Measurements from ENCODE around the gene GUCA1A.
"Not testable (repeated sequence)": the region's sequence is repeated elsewhere in the genome, so short reads cannot be mapped to it uniquely, and the experiment has no call there.

The GUCA1A gene

DNA sequence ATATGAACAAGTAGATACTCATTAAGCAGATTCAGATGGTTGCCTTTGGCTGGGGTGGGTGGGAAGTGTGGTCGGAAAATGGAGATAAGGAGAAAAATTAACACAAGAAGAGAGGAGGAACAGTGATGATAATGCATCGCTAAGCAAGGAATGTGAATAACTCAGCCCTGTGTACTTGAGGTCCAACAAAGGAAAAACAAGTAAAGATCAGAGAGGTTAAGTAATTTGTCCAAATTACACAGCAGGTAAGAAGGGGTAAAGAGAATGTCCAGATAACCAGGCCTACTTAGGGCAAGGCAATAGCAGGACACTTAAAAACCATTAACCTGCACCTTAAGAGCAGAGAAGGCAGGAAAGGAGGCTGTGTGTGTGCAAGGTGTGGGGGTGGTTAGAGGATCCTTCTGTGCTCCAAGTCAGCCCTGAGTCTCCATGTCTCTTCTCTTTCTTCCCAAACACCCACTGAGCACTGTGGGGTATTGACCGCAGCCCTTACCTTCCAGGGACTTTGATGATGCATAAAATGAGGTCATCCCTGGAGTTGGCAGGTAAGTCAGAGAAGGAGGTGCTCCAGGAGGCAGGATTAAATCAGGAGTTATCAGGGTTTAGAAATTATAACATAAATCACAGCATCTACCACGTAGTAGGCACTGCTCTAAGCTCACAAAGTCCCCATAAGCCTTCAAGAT lies 20.5 kb upstream of the GUCA1A start:
- not testable (repeated sequence) for H3K27me3 ChIP-seq (ENCODE audit: control insufficient read depth, insufficient read depth, low read length); H3K4me3 ChIP-seq (ENCODE audit: low read length); H3K9ac ChIP-seq (ENCODE audit: low read length); H3K4me1 ChIP-seq (ENCODE audit: control insufficient read depth, insufficient read depth, low read length); H3K27ac ChIP-seq (ENCODE audit: low read depth, low read length); H3K36me3 ChIP-seq (ENCODE audit: control insufficient read depth, insufficient read depth, low read length)

DNA sequence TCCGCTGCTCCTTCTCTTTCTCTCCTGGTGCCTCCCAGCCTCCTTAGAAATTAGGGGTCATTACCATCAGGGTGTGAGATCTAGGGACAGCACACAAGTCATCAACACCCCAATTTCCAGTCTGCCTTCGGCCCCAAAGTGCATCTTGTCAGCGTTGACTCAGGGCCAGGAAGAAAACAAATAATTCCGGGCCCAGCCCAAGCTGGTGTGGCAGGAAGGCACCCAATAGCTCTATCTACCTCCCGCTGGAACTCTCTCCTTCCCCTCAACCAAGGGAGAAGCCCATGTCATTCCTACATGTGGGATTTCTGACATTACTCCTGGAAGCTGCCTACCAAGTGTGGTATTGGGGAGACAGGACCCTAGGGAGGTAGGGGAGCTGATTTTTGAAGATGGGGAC lies 19.2 kb upstream of the GUCA1A start:
- no peaks in the 10 kb centered on the region for H3K36me3 ChIP-seq (ENCODE audit: control insufficient read depth, insufficient read depth, low read length)
- H3K4me1 ChIP-seq (ENCODE audit: control insufficient read depth, insufficient read depth, low read length): no peaks in the 10 kb centered on the region
- no peak overlapping the region for H3K4me3 ChIP-seq (ENCODE audit: low read length)
- no peak overlapping the region for H3K9ac ChIP-seq (ENCODE audit: low read length)
- no peaks in the 10 kb centered on the region for H3K27me3 ChIP-seq (ENCODE audit: control insufficient read depth, insufficient read depth, low read length)
- no peak overlapping the region for H3K27ac ChIP-seq (ENCODE audit: low read depth, low read length)

DNA sequence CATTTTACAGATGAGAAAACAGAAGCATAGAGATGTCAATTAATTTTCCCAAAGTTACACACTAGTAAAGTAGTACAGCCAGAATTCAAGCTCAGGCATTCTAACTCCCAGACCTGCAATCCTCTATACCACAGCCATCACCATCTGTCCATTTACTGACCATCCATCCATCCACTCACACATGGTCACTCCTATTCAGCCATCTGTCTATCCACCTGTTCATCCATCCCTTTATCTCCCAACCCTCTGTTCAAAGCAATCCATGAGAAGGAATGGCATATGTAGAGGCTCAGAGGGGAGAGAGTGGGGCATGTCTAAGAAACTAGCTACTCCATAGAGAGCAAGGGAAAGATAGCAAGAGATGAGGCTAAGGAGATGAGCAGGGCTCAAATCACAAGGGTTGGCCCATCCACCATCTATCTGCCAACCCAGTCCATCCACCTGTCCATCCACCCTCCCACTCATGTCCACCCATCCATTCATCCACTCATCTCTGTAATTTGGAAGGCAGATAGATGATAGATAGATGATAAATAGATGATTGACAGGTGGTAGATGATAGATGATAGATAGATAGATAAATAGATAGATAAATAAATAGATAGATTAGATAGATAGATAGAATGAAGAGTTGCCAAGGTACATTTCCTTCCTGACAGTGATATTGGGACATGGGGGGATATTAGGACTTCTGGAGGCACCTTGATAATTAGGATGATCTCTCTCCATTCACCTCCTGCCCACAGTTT lies 18.5 kb upstream of the GUCA1A start:
- no peaks in the 10 kb centered on the region for H3K36me3 ChIP-seq (ENCODE audit: control insufficient read depth, insufficient read depth, low read length)
- no peak overlapping the region for H3K9ac ChIP-seq (ENCODE audit: low read length)
- no peaks in the 10 kb centered on the region for H3K27me3 ChIP-seq (ENCODE audit: control insufficient read depth, insufficient read depth, low read length)
- H3K4me1 ChIP-seq (ENCODE audit: control insufficient read depth, insufficient read depth, low read length): no peaks in the 10 kb centered on the region
- no peak overlapping the region for H3K27ac ChIP-seq (ENCODE audit: low read depth, low read length)
- no peak overlapping the region for H3K4me3 ChIP-seq (ENCODE audit: low read length)

DNA sequence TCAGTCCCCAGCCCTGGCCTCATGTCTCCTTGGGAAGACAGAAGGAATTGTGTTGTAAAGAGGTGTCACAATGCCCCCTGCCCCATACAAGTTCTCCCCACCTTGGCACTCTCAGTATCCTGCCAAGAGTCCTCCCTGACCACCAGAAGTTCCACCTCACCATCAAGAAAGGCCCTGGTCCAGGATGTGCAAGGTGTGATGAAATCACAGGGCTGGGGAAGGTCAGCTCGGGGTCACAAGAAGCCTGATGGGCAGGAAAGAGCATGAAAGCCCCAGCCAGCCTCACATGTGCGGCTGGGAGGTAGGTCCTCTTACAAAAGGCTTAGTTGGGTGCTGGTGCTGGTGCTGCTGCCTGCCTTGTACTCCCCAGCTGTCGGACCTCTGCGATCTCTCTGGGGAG lies 17.9 kb upstream of the GUCA1A start:
- Histone ChIP-seq H3K4me3 (ENCODE audit: low read length) (no peak overlapping the region), H3K36me3 (ENCODE audit: control insufficient read depth, insufficient read depth, low read length) (no peaks in the 10 kb centered on the region), H3K4me1 (ENCODE audit: control insufficient read depth, insufficient read depth, low read length) (no peaks in the 10 kb centered on the region), H3K27ac (ENCODE audit: low read depth, low read length) (no peak overlapping the region), H3K27me3 (ENCODE audit: control insufficient read depth, insufficient read depth, low read length) (no peaks in the 10 kb centered on the region), H3K9ac (ENCODE audit: low read length) (no peak overlapping the region)

DNA sequence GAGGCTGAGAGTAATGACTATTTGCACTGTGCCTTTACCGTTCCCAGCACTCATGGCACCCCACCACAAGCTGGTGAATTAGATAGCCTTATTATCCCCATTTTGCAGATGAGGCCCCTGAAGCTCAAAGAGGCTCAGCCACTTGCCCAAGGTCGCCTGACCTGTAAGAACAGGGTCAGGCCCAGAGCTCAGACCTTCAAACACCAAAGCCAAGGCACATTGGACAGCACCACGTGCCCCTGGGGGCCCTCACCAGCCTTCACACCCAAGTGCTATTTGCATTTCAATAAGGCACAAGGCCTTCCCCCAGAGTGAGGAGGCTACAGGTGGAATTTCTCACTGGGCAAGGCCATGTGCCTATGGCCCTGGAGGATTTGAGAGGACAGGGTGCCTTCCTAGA lies 16.5 kb upstream of the GUCA1A start:
- Histone ChIP-seq H3K4me1 (ENCODE audit: control insufficient read depth, insufficient read depth, low read length) (no peaks in the 10 kb centered on the region), H3K9ac (ENCODE audit: low read length) (no peak overlapping the region)

DNA sequence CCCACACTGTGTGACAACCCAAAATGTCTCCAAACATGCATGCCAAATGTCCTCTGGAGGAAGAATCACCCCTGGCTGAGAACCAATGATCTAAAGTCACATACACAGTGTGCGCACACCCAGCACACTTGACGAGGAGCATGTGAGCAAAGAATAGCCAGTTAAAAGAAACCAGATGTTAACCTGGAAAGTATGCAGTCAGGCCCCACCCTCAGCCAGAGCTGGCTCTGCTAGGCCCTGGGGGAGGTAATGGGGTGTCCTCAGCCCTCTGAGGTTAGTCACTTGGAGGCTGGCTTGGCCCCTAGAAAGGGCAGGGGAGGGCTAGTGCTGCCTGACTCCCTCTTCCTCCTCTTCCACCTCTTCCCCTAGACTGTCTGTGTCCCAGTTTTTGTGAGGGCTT lies 15.2 kb upstream of the GUCA1A start:
- Histone ChIP-seq H3K4me3 (ENCODE audit: low read length) (no peak overlapping the region), H3K9ac (ENCODE audit: low read length) (no peak overlapping the region), H3K36me3 (ENCODE audit: control insufficient read depth, insufficient read depth, low read length) (no peaks in the 10 kb centered on the region), H3K4me1 (ENCODE audit: control insufficient read depth, insufficient read depth, low read length) (no peaks in the 10 kb centered on the region), H3K27ac (ENCODE audit: low read depth, low read length) (no peak overlapping the region), H3K27me3 (ENCODE audit: control insufficient read depth, insufficient read depth, low read length) (no peaks in the 10 kb centered on the region)

More for the DNA sequence above, 16.5 kb upstream of the GUCA1A start:
- H3K27ac ChIP-seq (ENCODE audit: low read depth, low read length): no peak overlapping the region
- H3K27me3 ChIP-seq (ENCODE audit: control insufficient read depth, insufficient read depth, low read length): no peaks in the 10 kb centered on the region
- no peak overlapping the region for H3K4me3 ChIP-seq (ENCODE audit: low read length)
- H3K36me3 ChIP-seq (ENCODE audit: control insufficient read depth, insufficient read depth, low read length): no peaks in the 10 kb centered on the region

DNA sequence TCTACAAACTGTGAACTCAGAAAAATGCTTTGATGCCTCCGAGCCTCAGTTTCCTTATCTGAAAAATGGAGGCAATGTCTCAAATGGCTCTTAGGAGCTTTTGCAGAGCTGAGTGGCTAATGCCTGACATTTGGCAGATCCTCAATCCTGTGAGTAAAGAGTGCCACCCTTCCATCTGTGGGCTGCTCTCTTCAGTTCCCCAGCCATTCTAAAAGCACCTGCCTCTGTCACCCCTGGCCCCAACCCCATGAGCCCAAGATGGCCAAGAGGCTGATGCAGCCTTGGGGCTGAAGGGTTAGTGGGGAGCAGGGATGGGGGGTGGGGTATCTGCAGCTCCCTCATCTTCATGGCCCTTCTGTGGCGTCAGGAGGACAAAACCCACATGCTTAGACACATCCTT lies 14.5 kb upstream of the GUCA1A start:
- Histone ChIP-seq H3K36me3 (ENCODE audit: control insufficient read depth, insufficient read depth, low read length) (no peaks in the 10 kb centered on the region), H3K27me3 (ENCODE audit: control insufficient read depth, insufficient read depth, low read length) (no peaks in the 10 kb centered on the region), H3K4me3 (ENCODE audit: low read length) (no peak overlapping the region), H3K9ac (ENCODE audit: low read length) (no peak overlapping the region), H3K27ac (ENCODE audit: low read depth, low read length) (no peak overlapping the region), H3K4me1 (ENCODE audit: control insufficient read depth, insufficient read depth, low read length) (no peaks in the 10 kb centered on the region)

DNA sequence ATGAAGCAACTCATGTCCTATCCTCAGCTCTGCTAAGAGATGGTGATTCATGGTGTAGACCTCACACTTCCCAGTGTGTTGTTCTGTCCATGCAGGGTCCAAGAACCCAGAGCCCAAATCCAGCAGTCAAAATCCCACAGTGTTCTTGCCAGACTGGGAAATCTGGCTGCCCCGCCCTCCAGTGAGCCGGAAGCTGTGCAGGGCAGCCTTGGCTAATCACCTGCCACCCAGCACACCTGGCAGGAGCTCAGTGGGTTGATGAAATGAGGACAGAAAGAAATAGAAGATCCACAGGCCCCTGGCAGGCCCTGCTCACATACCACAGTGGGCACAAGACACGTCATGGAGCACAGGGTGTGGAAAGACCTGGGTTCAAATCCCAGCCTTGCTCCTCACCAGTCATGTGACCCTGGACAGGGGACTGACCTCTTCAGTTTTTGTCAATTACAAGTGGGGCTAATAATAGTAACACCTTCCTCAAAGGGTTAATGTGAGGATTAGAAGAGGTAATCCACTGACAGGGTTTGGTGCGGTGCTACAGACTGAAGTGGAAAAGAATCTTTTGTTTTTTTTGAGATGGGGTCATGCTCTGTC lies 13.6 kb upstream of the GUCA1A start:
- Histone ChIP-seq H3K4me3 (ENCODE audit: low read length) (no peak overlapping the region), H3K27ac (ENCODE audit: low read depth, low read length) (no peak overlapping the region), H3K36me3 (ENCODE audit: control insufficient read depth, insufficient read depth, low read length) (no peaks in the 10 kb centered on the region), H3K4me1 (ENCODE audit: control insufficient read depth, insufficient read depth, low read length) (no peaks in the 10 kb centered on the region), H3K9ac (ENCODE audit: low read length) (no peak overlapping the region), H3K27me3 (ENCODE audit: control insufficient read depth, insufficient read depth, low read length) (no peaks in the 10 kb centered on the region)

DNA sequence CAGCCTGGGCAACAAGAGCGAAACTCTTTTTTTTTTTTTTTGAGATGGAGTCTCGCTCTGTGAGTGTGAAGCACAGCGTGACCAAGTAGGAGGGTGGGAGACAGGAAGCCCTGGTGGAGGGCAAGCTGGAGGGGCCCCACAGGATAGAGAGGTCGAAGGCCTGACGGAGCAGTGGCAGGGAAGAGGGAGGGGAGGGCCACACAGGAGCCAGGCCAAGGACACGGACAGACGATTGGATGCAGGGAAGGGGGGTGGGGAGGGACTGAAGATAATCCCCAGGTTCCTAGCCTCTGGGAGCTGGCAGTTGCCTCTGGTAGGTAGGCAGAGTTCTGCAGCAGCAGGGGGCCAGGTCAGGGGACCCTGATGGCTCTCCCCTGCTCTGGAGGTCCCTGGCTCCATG lies 10.8 kb upstream of the GUCA1A start:
- H3K4me3 ChIP-seq (ENCODE audit: low read length): no peak overlapping the region
- no peak overlapping the region for H3K9ac ChIP-seq (ENCODE audit: low read length)
- no peak overlapping the region for H3K27ac ChIP-seq (ENCODE audit: low read depth, low read length)
- H3K4me1 ChIP-seq (ENCODE audit: control insufficient read depth, insufficient read depth, low read length): no peaks in the 10 kb centered on the region
- no peaks in the 10 kb centered on the region for H3K27me3 ChIP-seq (ENCODE audit: control insufficient read depth, insufficient read depth, low read length)
- no peaks in the 10 kb centered on the region for H3K36me3 ChIP-seq (ENCODE audit: control insufficient read depth, insufficient read depth, low read length)

DNA sequence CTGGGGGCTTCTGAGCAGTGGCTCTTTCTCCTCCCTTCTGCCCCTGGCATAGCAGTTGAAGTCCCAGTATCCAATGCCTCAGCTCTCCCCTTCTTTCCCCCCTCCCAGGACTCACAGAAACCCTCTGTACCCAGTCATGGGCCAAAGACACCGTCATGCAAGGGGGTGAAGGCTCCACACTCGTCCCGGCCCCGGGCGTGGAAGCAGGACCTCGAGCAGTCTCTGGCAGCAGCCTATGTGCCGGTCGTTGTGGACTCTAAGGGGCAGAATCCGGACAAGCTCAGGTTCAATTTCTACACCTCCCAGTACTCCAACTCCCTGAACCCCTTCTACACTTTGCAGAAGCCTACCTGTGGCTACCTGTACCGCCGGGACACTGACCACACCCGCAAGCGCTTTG lies 10.4 kb upstream of the GUCA1A start:
- Histone ChIP-seq H3K27ac (ENCODE audit: low read depth, low read length) (no peak overlapping the region), H3K27me3 (ENCODE audit: control insufficient read depth, insufficient read depth, low read length) (no peaks in the 10 kb centered on the region), H3K36me3 (ENCODE audit: control insufficient read depth, insufficient read depth, low read length) (no peaks in the 10 kb centered on the region), H3K9ac (ENCODE audit: low read length) (no peak overlapping the region), H3K4me1 (ENCODE audit: control insufficient read depth, insufficient read depth, low read length) (no peaks in the 10 kb centered on the region), H3K4me3 (ENCODE audit: low read length) (no peak overlapping the region)

DNA sequence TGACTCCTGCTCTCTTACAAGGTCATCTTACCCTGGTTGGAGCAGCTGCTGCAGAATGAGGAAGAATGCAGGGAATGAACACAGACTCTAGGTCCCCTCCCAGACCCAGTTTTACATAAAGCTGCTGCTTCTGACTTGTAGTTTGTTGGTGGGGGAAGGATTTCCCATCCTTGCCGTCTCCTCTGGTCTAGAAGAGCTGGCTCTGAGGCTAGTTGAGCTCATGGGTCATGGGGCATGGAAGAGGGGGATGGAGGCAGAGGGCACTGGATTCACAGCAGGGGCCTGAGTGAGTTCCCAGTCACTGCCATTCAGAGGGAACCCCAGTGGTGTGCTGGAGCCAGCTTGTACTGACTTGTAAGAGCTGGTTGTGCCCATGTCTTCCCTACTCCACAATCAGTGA lies 9.2 kb upstream of the GUCA1A start:
- Histone ChIP-seq H3K27ac (ENCODE audit: low read depth, low read length) (no peak overlapping the region), H3K27me3 (ENCODE audit: control insufficient read depth, insufficient read depth, low read length) (no peaks in the 10 kb centered on the region), H3K9ac (ENCODE audit: low read length) (no peak overlapping the region), H3K4me3 (ENCODE audit: low read length) (no peak overlapping the region), H3K4me1 (ENCODE audit: control insufficient read depth, insufficient read depth, low read length) (no peaks in the 10 kb centered on the region), H3K36me3 (ENCODE audit: control insufficient read depth, insufficient read depth, low read length) (no peaks in the 10 kb centered on the region)

DNA sequence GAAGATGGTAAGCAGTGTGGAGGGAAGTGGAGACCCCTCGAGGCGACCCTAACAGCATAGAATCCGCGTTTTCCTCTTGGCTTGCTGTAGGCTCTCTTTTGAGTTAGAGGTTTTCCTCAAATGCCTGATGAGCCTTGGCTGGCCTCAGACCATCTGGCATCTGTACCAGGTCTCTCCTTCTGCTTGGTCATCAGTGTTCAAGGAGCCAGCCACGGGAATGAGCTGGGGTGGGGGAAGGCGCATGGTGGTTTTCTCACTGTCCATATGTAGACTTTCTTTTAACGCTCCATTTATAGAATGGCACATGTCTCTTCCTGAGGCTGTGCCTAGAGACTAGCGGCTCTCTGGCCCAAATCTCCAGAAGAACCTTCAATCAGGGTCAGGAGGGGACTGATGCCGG lies 8.1 kb upstream of the GUCA1A start:
- no peak overlapping the region for H3K27ac ChIP-seq (ENCODE audit: low read depth, low read length)
- no peaks in the 10 kb centered on the region for H3K4me1 ChIP-seq (ENCODE audit: control insufficient read depth, insufficient read depth, low read length)
- H3K36me3 ChIP-seq (ENCODE audit: control insufficient read depth, insufficient read depth, low read length): no peaks in the 10 kb centered on the region
- no peak overlapping the region for H3K9ac ChIP-seq (ENCODE audit: low read length)
- no peak overlapping the region for H3K4me3 ChIP-seq (ENCODE audit: low read length)
- no peaks in the 10 kb centered on the region for H3K27me3 ChIP-seq (ENCODE audit: control insufficient read depth, insufficient read depth, low read length)

All from rectal smooth muscle tissue (tissue), 1 donor.